OCI-LY7 (cell line): ENCODE data around the gene FAM118A. TPM values are rescaled to one million over a fixed set of nuclear protein-coding genes. Genes with fewer than 3 reads are reported as not detected.

ENCODE experiments used
- BruUV-seq: library from RNA; stranded (reverse); fragments of 400-500 nt; replicated peaks from 2 replicates; lab custom pipeline; 2021; lab: Mats Ljungman, UMichigan
- CTCF ChIA-PET: fragments of 300-600 bp; sonication (Branson Sonifier 250); formaldehyde crosslinking; loops from one replicate; lab custom pipeline; 2022; ENCODE audit warnings: antibody characterized with exemption; ENCODE audit not compliant: unreplicated experiment; lab: Charles Lee
- POLR2A ChIA-PET: fragments of 300-600 bp; sonication (Branson Sonifier 250); formaldehyde crosslinking; loops from one replicate; lab custom pipeline; 2022; ENCODE audit warnings: antibody characterized with exemption; lab: Charles Lee
- DNase-seq: peaks from one replicate; pipeline ENCODE4 v3.0.0-alpha.2; 2015; ENCODE audit warnings: low spot score
- H2AFZ ChIP-seq: fragments of 200-600 bp; sonication (generic), shearing (Covaris generic); 2 replicates; pipeline ENCODE4 v1.6.1; 2014; ENCODE audit warnings: mild to moderate bottlenecking, antibody characterized with exemption, low read length, moderate library complexity
- H3K27ac ChIP-seq: fragments of 200-600 bp; sonication (generic); 2 replicates; pipeline ENCODE4 v1.5.1; 2014; ENCODE audit warnings: mixed run types, low read depth, mild to moderate bottlenecking, moderate library complexity, low read length, inconsistent platforms; ENCODE audit not compliant: poor library complexity, severe bottlenecking
- H3K36me3 ChIP-seq: fragments of 200-600 bp; sonication (generic); 2 replicates; pipeline ENCODE4 v1.6.1; 2014; ENCODE audit warnings: mild to moderate bottlenecking, antibody characterized with exemption, low read length, moderate library complexity, mixed read lengths; ENCODE audit not compliant: insufficient read depth
- H3K4me1 ChIP-seq: fragments of 200-600 bp; sonication (generic); 2 replicates; pipeline ENCODE4 v1.5.1; 2014; ENCODE audit warnings: mild to moderate bottlenecking, low read length; ENCODE audit not compliant: insufficient read depth, poor library complexity, severe bottlenecking
- H3K4me2 ChIP-seq: fragments of 200-600 bp; sonication (generic); 2 replicates; pipeline ENCODE4 v1.6.1; 2014; ENCODE audit warnings: mild to moderate bottlenecking, low read length
- H3K4me3 ChIP-seq: fragments of 200-600 bp; sonication (generic); 2 replicates; pipeline ENCODE4 v1.5.1; 2014; ENCODE audit warnings: mild to moderate bottlenecking, low read depth, low read length; ENCODE audit not compliant: poor library complexity, severe bottlenecking
- H3K79me2 ChIP-seq: fragments of 200-600 bp; sonication (generic); 2 replicates; pipeline ENCODE4 v1.6.1; 2016; ENCODE audit warnings: low read depth, mild to moderate bottlenecking, low read length, moderate library complexity, mixed read lengths; ENCODE audit not compliant: insufficient read depth
- H3K9me2 ChIP-seq: fragments of 200-600 bp; sonication (generic); 2 replicates; pipeline ENCODE4 v1.6.1; 2016; ENCODE audit warnings: mild to moderate bottlenecking, low read length, mixed read lengths; ENCODE audit not compliant: insufficient read depth
- H3K9me3 ChIP-seq: fragments of 200-600 bp; sonication (generic); 2 replicates; pipeline ENCODE4 v1.6.1; 2014; ENCODE audit warnings: mild to moderate bottlenecking, mixed run types, low read length, mixed read lengths
- H4K20me1 ChIP-seq: fragments of 200-600 bp; sonication (generic); 2 replicates; pipeline ENCODE4 v1.6.1; 2014; ENCODE audit warnings: mild to moderate bottlenecking, antibody characterized with exemption, low read length, moderate library complexity, mixed read lengths; ENCODE audit not compliant: insufficient read depth
- EZH2phosphoT487 ChIP-seq: fragments of 200-600 bp; sonication (generic); IDR thresholded peaks from 2 replicates; pipeline ENCODE4 v1.6.1; 2018; ENCODE audit warnings: low read depth, borderline replicate concordance, mild to moderate bottlenecking, mixed run types, antibody characterized with exemption, low read length, moderate library complexity, mixed read lengths
- intact Hi-C: fragments of 100-400 bp; cut with micrococcal nuclease; formaldehyde crosslinking; loops from one replicate; pipeline ENCODE4 v1.10.0; 2022; ENCODE audit not compliant: unreplicated experiment
- total RNA-seq, 2 experiments: library from RNA; depleted of rRNA in 1 of 2; stranded (reverse); fragments of >200 nt in 1 of 2; shearing (Covaris generic) in 1 of 2; gene quantifications; 2 replicates each; pipeline ENCODE4 v1.2.3, GENCODE V29; 2014 to 2022
- TF ChIP-seq, protein P1 (sequence below): fragments of 200-600 bp; sonication (generic); conservative IDR thresholded peaks from 2 replicates; pipeline ENCODE4 v1.5.1; 2014; ENCODE audit warnings: mild to moderate bottlenecking, antibody characterized with exemption, low read length, moderate library complexity, mixed read lengths

The FAM118A gene
- total RNA-seq, 2 experiments from 2014 or later: 27.6 to 41.5 TPM

DNA sequence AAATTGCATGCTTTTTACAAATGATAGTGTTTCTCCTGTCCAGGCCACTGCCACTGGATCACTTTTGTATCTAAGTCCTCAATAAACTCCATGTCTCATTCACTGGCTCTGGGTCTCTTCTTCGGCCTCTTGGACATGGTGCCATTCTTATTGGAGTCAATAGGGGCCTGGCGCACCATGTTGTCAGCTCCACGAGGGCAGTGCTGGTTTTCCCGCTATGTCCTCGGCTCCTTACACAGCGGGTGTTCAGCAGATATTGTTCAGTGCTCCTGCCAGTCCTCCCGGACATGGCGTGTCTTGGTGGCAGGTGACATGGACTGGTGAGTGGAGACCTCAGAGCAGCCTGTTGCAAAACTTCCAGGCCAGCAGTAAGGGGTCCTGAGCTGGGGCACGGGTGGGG lies 3.6 kb upstream of the FAM118A start:
- POLR2A ChIA-PET: no interaction called here

DNA sequence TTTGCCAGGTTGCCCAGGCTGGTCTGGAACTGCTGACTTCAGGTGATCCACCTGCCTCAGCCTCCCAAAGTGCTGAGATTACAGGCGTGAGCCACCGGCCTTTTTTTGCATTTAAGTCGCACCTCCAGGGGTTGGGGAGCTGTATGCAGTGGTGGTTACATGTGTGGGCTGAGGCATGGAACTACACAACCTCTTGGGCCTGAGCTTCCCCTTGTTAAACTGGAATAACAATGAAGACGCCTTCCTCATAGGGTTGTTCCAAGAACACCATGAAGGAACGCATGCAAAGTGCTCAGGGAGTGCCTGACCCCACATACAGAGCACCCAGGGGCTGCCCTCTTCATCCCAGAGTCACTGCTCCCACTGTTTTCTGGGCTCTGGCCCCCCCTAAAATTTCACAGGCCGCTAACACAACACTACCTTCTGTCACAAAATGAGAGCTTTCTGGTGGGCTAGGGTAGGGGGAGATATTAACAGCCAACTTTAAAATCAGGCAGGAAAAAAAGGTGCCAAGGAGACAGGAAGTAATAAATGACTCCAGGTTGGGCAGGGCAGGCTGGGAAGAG lies 1.3 kb upstream of the FAM118A start:
- no peaks in the 10 kb centered on the region for H3K9me3 ChIP-seq
- H3K4me3 ChIP-seq: no peak overlapping the region
- ChIA-PET POLR2A (interaction anchor here (1.5 kb wide), 1 partner anchor 45 kb away, joined by 4 read pairs; no protein-coding TSS in a partner anchor), CTCF (no interaction called here)
- H4K20me1 ChIP-seq: 0 out of 2 replicates have a peak, but pooled peaks cover 4% of the 10 kb centered on the region
- H3K79me2 ChIP-seq: peaks cover 13% of the 10 kb centered on the region; the same call in 1 of the 2 replicates
- peak overlapping the region; percentile 78; the same call in 1 of the 2 replicates for H2AFZ ChIP-seq
- H3K4me1 ChIP-seq: peaks cover 22% of the 10 kb centered on the region
- H3K9me2 ChIP-seq: no peaks in the 10 kb centered on the region
- TF ChIP-seq, protein P1, sequence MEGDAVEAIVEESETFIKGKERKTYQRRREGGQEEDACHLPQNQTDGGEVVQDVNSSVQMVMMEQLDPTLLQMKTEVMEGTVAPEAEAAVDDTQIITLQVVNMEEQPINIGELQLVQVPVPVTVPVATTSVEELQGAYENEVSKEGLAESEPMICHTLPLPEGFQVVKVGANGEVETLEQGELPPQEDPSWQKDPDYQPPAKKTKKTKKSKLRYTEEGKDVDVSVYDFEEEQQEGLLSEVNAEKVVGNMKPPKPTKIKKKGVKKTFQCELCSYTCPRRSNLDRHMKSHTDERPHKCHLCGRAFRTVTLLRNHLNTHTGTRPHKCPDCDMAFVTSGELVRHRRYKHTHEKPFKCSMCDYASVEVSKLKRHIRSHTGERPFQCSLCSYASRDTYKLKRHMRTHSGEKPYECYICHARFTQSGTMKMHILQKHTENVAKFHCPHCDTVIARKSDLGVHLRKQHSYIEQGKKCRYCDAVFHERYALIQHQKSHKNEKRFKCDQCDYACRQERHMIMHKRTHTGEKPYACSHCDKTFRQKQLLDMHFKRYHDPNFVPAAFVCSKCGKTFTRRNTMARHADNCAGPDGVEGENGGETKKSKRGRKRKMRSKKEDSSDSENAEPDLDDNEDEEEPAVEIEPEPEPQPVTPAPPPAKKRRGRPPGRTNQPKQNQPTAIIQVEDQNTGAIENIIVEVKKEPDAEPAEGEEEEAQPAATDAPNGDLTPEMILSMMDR: no peak
- no peak for TF ChIP-seq EZH2phosphoT487
- H3K36me3 ChIP-seq: 0 out of 2 replicates have a peak, but pooled peaks cover 5% of the 10 kb centered on the region
- no peak overlapping the region for H3K27ac ChIP-seq
- peak overlapping the region; percentile 78 for H3K4me2 ChIP-seq
- intact Hi-C loops: loop anchor here (2.0 kb wide), 2 partner anchors 20 to 40 kb away; no protein-coding TSS in a partner anchor
- no peak for DNase-seq
- BruUV-seq: no TSS peak

More for the DNA sequence above, 3.6 kb upstream of the FAM118A start:
- no peak for DNase-seq
- Histone ChIP-seq H3K9me3 (no peaks in the 10 kb centered on the region), H3K4me1 (peaks cover 18% of the 10 kb centered on the region), H3K79me2 (peaks cover 11% of the 10 kb centered on the region; the same call in 1 of the 2 replicates), H3K4me2 (no peak overlapping the region), H3K27ac (no peak overlapping the region), H2AFZ (no peak overlapping the region), H3K9me2 (no peaks in the 10 kb centered on the region), H3K36me3 (no peaks in the 10 kb centered on the region), H4K20me1 (0 out of 2 replicates have a peak, but pooled peaks cover 4% of the 10 kb centered on the region), H3K4me3 (no peak overlapping the region)
- intact Hi-C loops: no loop called here
- CTCF ChIA-PET: no interaction called here
- BruUV-seq: no TSS peak
- TF ChIP-seq, protein P1: no peak
- TF ChIP-seq EZH2phosphoT487: no peak
